GM18867 (cell line): ENCODE results near the gene NKX1-1.
"Not testable (repeated sequence)": the region's sequence is repeated elsewhere in the genome, so short reads cannot be mapped to it uniquely, and the experiment has no call there.

Source experiments
- ATAC-seq: cut with Tn5 transposase; IDR thresholded peaks from one replicate; pipeline ENCODE4 v1.9.1; 2021; ENCODE audit warnings: mild to moderate bottlenecking, moderate library complexity; ENCODE audit not compliant: unreplicated experiment

The NKX1-1 gene

DNA sequence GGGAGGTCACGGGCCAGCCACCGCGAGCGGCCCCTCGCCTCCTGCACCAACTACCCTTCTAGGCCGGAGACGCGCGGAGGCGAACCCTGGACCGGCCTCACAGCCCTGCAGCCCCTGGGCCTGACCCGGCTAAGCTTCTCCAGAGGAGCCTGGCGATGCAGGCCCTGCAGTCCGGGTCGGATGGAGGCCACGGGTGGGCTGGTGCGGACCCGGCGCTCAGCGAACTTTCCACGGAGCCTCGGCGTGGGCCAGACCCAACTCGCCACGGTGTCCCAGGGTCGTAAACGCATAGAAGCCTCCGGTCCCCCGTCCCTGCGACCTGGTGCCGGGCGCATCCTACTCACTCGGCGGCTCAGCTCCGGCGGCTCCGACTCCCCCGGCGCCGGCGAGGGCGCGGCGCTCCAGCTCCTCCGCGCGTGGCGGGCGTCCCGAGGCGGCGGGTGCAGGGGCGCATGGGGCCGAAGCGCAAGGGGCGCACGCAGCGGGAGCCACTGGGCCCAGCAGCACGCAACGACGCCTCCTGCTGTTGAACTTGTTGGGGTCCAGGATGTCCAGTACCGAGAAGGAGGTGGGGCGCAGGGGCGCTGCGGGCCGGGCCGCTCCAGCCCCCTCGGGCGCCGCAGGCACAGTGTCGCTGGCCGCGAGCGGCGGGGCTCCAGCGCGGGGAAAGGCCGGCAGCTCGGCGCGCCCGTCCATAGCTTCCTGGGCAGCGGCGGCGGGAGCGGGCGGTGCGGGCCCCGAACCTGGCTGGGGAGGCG, 427 bp downstream of the NKX1-1 start:
- ATAC-seq: no peak

DNA sequence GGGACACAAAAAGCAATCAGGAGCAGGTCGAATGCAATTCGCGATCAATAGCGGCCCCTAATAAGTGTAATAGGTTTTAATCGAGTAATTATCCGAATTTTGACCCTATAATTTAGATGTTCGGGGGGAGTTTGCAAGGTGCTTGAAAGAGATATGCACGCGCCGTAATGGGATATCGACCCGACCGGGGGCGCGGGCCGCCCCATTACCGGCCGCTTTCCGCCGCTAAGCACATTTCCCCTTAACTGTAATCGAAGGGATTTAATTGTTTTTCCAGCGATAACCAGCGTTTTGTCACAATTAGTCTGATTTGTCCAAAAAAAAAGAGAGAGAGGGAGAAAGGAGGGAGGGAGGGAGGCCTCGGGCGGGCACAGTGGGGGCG, 997 bp downstream of the NKX1-1 start:
- ATAC-seq: no peak

DNA sequence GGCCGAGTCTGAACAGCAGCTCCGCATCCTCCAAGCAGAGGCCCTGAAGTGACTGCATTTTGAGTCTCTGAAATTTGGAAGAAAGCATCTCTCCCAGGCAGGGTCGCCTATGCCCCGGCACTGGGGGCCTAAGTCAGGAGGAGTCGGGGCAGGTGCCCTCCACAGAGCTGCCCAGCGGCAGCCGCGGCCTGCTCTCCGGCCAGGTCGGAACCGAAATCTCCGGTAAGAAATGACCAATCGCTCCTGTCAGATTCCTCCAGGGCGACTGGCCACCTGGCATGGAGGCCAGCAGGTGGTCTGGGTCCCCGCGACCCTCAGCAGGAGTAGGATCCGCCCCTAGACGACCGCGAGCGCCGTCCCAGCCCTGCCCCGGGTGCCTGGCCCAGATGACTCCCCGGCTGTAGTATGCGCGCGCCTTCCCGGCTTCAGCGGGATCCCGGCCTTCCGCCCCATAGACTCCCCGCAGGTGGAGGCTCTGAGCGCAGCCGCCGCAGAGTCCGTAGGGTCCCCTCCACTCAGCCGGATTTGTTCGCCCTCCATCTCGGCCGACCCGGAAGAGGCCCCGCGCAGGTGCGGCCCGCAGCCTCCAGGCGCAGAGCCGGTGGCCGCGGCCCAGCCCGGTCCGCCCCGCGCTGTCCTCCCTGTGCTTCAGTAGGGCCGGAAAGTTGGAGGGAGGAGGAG, 1.5 kb downstream of the NKX1-1 start:
- no peak for ATAC-seq

DNA sequence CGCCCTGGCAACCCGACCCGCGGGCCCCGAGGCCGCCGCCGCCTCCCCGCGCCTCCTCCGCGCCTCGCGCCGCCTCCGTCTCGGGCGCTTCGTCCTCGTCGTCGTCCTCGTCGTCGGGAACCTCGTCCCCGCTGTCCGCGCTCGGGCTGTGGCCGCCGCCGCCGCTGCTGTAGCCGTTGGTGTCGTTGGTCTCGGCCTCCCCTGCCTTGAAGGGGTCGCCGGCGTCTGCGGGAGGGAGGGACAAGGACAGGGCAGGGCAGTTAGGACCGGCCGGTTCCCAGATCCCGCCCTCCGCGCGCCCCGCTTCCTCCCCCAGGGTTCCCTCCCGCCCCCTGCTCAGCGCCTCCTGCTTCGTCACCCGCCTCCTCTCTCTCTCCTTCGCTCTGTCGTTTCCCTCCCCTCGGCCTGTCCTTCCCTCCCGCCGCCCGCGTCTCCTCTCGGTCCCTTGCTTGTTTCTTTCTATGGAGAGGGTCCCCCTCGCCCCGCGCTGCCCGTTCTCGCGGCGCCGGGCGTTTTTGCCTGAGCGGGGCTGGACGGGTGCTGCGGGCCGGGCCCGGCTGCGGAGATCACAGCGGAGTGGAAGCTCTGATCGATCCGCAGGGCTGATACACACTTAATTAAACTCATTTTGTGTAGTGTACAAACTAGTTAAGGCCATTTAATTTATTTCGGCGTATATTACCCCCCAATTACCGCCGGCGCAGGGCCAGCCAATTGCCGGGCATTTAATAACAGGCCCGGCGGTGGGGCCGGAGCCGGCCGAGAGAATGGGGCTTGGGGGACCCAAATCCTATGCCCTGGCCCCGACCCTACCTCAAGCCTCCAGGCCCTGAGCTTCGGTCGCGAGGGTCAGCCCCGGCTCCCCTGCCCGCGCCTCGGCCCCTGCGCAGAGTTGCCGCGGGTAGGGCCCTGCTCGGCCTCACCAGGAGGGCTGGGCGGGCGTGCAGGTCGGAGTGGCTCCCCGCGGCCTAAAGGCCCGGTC, 2.4 kb downstream of the NKX1-1 start:
- ATAC-seq: no peak

DNA sequence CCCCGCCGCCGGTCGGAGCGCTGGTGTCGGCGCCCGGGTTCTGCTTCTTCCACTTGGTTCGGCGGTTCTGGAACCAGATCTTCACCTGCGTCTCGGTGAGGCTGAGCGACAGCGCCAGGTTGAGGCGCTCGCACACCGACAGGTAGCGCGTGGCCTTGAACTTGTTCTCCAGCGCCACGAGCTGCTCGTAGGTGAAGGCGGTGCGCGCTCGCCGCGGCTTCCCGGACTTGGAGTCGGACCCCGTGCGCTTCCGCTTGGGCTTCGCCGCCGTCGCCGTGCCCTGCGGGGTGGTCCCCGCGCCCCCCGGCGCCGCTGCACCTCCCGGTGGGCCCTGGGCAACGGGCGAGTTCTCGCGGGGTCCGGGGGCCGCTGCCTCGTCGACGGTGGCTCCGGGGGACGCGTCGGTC, 3.1 kb downstream of the NKX1-1 start:
- ATAC-seq: no peak

DNA sequence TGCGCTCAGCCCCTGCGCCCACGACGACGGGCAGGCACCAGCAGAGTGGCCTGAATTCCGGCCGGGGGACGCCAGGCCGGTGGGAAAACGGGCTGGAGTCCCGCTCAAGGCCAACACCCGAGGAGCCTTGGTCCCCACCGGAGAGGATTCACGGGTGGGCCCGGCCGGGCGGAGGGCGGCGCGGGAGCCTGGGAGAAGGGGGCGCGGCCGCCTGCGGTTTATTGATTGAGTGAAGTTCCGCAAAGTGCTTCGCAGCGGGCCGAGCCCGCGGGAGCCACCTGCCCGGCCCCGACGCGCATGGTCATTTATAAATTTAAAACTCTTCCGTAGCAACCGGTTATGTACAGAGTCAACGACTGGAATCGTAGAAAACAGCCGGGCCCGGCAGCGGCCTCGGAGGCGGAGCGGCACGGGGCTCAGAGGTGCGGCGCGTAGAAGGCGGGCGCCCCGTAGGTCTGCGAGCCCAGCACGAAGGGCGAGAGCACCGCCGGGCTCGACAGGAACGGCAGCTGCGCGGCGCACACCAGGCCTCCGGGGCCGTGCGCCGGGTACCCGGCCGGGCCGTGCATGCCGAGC, 3.6 kb downstream of the NKX1-1 start:
- no peak for ATAC-seq

DNA sequence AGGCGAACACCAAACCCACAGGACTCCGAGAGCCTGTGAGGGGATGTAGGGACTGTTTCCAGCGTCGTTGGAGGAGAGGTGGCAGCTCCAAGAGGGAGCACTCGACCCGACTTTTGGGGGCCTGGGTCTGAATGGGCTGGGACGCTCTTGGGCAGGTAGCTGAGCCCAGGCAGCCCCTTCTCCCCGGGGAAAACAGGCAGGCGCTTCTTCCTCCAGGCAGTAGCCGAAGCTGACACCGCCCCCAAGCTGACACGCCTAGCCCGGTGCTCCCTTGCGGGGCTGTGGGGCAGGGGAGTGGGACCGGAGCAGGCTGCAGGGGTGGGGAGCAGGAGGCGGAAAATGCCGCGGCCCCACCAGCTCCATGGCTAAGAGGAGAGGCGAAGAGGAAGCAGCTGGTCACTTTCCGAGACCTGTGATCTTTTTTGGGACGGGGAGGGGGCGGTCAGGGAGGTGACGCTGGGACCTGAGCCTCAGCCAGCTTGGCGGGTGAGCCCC, 4.2 kb downstream of the NKX1-1 start:
- no peak for ATAC-seq

DNA sequence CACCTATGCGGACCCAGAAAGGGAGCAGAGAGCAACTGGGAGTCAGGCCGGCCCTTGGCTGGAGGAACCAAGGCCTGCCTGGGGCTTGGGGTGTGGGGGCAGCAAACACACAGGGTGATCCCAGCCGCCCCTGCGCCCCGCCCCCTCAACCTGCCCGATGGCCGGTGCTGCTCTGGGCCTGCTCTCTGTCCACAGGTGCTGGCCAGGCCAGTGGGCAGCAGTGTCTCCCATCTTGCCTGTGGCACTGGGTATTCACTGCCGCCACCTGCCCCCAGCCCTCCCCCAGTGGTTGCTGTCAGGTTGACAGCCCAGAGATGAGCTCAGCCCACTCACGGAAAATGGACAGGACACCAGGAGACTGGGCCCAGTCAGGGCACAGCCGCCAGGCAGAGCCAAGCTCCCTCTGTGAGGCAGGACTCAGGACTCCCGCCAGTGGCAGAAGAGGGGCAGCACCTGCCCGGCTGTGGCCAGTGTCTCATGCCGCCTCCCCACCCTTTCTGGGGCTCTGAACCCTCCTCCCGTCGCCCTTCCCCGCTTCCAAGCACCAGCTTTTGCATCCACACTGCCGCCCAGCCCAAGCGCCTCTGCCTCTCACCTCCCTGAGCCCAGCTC, 4.7 kb downstream of the NKX1-1 start:
- ATAC-seq: no peak

DNA sequence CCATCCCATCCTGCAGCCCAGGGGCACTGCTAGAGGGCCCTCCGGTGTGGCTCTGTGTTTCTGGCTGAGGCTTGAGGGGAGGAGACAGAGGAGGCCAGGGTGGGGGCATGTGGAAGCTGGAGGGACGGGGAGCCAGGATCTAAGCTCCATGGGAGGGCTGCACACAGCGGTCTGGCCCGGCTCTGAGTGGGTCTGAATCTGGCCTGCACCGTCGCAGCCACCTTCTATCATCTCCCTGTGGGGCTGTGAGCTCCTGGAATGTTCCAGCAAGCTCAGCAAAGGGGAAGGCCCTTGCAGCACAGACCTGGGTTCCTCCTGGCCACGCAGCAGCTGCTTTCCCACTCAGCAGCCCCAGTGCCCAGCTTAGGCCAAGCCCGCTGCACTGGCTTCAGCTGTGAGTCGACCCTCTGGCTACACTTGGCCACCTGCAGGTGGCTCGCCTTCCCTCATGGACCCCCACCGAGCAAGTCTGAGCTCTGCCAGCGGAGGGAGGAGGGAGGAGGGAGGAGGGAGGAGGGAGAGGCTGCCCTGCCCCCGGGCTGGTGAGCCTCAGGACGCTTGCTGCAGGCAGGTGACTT, 5.3 kb downstream of the NKX1-1 start:
- ATAC-seq: no peak

DNA sequence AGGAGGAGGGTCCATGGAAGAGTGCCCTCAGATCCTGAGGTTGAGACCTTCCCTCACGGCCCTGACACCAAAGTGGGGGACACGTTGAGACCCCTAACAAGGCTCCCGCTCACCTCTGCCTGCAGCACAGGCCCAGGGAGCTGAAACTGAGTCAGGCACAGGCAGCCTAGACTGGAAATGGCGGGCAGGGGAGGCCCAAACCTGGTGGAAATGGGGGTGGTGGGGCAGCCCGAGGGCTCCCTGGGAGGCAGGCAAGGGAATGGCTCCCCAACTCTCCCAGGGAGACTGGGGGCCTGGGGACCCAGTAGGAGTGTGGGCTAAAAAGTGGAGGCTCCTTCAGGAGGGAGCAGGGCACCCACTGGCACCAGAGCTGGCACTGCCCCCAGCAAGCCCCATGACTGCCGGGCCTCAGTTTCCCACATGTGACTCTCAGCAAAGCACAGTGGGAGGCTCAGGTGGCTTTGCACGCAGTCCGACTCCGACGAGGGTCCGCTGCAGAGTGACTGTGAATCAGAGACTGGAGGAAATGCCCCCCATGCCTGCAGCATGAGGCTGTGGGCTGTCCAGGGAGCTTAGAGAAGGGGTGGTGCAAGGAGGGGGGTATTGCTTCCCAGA, 5.9 kb downstream of the NKX1-1 start:
- no peak for ATAC-seq

DNA sequence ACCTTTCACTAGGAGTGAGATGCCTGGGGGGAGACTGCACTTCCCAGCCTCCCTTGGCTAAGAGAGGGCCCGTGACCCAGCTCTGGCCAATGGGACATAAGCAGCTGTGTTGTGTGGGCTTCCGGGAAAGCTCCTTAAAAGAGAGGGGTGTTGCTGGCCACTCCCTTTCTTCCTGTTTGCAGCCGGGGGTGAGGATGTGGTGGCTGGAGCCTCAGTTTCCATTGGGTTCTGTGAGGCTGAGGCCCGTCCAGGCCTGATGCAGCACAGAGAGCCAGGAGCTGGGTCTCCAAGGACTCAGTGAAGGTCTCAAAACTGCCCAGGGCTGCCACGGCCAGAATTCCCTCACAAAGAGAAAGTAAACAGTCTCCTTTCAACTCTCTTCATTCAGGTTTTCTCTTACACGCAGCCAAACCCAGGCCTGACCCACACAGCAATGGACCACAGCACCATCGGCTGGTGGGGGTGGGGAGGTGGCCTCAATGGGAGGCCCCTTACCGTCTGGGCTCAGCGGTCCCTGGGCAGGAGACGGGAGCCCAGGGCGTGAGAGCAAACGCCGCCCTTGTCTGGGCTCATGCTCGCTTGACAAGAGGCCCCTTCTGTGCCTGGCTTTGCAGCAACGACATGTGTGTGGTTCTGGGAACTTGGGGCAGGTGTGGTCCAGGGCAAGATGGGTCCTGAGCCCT, 6.6 kb downstream of the NKX1-1 start:
- no peak for ATAC-seq

DNA sequence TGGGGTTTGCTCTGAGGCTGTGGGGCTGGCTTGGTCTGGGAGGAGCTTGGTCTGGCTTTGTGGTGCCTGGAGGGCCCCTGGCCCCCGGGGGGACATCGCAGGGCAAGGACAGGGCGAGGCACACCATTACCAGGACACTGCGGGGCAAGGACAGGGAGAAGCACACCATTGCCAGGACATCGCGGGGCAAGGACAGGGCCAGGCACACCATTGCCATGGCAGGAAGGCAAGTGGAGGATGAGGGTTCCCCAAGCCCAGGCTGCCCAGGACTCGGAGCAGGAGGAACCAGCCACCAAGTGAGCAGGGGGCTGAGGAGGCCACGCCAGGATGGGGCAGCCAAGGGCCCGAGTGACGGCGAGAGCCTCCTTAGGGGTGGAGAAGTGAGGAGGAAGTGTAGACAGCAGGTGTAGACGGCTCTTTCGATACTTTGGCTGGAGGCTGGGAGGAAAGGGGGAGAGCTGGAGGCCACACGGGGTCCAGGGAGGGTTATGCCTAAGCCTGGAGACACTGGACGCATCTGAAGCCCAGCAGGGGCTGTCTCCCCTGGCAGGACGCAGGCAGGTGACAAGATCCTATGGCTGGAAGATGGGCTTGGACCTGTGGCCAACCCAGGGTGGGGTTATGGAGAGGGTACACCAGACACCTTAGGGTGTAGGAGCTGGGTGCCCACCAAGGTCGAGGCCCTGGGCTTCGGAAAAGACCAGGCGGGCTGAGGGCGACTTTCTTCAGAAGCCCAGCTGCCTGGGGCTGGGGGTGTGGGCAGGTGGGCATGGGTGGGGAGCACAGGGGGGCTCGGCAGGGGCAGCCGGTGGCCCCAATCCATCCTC, 7.3 kb downstream of the NKX1-1 start:
- no peak for ATAC-seq

DNA sequence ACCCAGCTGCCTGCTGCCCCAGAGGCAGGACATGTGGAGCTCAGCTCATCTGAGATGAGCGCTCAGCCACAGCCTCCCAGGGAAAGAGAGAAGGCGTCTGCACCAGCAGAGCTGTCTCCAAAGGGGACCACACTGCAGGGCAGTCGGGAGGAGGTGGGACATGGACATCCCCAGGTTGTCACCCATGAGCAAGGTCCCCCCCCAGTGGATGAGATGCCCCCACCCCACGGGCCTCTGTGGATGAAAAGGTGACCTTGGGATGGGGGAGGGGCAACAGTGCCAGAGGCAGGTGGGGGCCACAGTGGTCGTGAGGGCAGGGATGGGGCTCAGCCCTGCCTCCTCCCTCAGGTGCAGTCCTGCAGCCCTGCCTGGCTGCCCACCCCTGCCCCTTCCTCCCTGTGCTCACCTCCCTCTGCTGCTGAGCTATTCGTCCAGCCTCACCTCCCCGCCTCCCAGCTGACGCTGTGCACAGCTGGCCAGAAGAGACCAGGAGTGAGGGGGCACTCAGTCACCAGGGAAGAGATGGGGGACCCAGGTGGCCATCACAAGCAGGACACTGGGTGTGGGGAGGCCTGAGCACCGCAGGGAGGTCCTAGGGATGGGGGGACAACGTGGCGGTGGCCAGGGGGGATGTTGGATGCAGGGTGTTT, 9.3 kb downstream of the NKX1-1 start:
- ATAC-seq: no peak

DNA sequence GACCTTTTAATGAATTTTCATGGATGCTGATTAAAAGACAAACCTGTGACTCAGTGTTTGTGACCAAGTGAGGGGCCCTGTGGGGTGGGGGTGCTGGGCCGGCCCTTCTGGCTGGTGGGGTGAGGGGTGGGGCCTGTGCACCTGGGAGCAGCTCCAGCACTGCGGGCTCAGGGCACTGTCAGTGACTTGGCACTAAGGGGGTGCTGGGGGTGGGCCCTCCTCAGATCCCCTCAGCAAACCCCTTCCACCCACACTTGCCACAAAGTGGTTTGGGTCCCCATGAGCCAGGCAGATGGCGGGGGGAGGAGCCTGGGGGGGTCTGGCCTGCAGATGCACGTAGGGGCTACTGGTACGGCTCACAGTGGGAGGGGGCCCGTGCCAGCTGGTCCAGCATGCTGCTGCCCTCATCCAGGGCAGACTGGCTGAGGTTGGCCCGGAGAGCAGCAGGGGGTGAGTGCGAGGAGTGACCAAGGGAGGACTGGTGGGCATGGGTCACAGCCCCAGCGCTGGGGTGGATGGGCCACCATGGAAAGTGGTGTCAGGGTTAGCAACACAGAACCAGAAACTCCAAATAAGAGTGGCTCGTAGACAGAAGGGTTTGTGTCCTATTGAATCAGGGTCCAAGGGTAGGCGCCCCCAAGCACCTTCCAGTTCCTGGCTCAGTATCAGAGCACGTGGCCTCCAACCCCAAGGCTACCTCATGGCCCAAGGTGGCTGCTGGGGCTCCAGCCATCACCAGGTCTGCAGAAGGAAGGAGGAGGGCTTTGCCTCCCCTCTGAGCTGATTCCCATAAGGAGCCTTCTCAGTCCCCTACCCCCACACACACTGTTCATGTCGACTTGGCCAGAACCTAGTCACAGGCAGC, 10.1 kb downstream of the NKX1-1 start:
- no peak for ATAC-seq

DNA sequence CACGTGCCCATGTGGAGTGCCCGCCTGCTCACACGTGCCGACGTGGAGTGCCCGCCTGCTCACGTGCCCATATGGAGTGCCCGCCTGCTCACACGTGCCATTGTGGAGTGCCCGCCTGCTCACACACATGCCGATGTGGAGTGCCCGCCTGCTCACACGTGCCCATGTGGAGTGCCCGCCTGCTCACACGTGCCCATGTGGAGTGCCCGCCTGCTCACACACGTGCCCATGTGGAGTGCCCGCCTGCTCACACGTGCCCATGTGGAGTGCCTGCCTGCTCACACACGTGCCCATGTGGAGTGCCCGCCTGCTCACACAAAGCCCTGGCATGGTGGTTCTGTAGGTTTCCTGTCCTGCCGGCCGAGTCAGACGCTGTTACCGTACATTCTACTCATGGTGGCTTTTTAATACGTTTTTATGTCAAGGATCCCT, 10.8 kb downstream of the NKX1-1 start:
- not testable (repeated sequence) for ATAC-seq

DNA sequence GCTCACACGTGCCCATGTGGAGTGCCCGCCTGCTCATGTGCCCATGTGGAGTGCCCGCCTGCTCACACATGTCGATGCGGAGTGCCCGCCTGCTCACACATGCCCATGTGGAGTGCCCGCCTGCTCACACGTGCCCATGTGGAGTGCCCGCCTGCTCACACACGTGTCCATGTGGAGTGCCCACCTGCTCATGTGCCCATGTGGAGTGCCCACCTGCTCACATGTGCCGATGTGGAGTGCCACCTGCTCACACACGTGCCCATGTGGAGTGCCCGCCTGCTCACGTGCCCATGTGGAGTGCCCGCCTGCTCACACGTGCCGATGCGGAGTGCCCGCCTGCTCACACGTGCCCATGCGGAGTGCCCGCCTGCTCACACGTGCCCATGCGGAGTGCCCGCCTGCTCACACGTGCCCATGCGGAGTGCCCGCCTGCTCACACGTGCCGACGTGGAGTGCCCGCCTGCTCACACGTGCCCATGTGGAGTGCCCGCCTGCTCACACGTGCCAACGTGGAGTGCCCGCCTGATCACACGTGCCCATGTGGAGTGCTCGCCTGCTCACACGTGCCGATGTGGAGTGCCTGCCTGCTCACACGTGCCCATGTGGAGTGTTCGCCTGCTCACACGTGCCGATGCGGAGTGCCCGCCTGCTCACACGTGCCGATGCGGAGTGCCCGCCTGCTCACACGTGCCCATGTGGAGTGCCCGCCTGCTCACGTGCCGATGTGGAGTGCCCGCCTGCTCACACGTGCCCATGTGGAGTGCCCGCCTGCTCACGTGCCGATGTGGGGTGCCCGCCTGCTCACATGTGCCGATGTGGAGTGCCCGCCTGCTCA, 11.5 kb downstream of the NKX1-1 start:
- not testable (repeated sequence) for ATAC-seq
